CD4-positive, alpha-beta T cell treated with Interleukin-15 for 1 hour (primary cell): ENCODE measurements around the gene IZUMO4.

ENCODE experiments used
- DNase-seq: peaks from one replicate; pipeline ENCODE4 v3.0.0-alpha.2; 2020

The IZUMO4 gene

DNA sequence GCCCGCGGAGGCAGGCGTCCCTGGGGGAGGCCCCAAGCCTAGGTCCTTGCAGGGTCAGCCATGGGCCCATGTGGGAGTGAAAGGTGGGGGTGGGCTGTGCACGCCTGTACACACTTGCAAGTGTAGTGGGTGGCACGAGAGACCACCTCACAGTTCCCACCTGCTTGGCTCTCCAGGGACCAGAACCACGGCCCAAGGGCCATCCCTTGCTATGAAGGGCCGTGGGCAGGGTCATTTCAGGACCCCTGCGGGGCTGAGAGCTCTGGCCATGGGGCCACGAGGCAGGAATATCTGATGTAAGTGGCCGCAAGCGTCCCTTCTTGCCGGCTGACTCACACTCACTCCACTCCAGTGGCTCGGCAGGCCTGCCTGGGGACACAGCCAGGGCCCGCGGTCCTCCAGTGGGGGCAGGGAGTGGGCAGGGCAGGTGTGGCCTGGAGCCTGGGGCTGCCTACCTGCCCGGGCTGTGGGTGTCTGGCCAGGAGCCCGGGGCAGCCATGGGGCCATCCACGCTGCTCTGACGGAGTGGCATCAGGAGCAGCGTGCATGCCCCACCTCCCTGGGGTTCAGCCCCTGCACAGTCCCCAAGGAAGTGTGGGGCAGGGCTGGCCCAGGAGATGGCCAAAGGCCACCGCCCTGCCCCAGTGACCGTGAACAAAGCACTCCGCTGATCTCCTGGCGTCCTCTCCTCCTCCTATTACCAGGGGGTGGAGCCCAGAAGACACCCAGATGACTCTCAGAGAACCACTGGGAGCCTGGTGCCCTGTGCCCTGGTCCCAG lies 37.1 kb upstream of the IZUMO4 start:
- no peak for DNase-seq

DNA sequence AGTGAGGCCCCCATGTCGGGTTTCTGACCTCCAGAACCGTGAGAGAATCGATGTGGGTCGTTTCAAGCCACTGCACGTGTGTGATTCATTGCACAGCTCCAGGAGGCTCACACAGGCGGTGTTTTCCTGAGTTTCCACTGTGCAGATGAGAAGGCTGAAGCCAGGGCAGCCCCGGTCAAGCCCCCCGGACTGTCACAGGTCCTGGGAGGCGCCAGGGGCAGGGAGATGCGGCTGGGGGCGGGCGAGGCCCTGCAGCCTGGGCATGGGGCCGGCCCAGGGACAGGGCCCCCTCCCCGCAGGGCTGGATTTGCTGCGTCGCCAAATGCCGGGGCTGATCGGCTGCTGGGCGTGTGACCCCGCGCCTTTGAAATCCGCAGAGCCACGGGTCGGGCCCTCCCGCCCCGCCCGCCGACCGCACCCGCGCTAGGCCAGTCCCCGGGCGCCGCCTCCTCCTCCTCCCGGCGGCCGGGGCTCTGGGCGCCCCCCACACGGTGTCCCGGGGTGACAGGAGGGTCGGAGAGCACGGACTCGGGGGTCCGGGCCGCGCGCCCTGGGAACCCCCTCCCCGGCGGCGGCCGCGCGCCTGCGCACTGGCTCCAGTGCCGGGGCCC lies 35.7 kb upstream of the IZUMO4 start:
- DNase-seq = no peak

DNA sequence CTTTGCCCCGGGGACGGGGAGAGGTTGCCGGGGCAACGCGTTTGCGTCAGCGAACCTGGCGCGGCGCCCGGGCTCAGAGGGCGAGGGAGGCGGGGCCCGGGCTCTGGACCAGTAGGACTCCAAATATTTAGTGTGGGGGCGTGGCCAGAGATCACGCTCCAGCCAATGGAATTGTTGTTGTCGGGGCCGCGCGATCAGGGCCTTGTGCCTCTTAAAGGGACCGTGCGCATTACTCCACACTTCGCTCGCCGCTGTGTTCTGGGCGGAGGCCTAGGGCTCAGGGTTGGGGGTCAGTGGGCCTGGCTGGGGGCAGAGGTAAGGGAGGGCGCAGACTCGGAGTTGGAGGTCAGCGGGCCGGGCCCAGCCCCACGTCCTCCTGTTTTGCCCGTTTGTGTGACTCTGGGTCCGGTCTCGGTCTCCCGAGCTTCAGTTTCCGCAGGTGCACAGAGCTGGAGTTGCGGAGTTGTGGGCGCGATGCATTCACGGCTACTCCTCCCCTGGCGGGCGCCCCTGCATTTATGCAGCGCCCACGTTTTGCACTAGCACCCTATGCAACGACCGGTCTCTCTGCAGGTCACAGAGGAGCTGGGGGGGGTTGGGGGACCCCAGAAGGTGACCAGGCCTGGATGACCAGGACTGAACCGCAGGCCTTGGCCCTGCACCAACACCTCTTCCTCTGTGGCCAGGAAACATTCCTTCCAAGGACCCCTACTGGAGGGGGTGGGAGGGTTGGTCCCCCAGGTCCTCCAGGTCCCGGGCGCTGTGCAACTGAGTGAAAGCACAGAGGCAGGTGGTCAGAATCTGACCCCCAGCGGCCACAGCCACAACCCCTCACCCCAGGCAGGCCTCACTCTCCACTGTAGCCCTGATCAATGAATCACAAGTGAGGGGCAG lies 35.0 kb upstream of the IZUMO4 start:
- DNase-seq = peak; percentile 99

DNA sequence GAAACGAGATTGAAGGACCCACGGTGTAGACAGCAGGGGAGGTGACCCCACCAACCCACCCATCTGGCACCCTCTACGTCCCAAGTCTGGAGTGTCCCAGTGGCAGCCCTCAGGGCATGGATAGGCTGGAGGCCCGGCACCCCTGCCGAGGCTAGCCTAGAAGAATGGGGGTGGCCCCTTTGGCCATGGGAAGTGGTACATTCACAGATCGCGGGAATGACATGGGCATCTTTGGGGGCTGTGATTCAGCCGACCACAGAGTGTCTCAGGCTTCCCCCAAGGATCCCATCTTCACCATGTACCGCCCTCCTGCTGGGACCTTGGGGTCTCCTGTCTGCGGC lies 34.4 kb upstream of the IZUMO4 start:
- no peak for DNase-seq

DNA sequence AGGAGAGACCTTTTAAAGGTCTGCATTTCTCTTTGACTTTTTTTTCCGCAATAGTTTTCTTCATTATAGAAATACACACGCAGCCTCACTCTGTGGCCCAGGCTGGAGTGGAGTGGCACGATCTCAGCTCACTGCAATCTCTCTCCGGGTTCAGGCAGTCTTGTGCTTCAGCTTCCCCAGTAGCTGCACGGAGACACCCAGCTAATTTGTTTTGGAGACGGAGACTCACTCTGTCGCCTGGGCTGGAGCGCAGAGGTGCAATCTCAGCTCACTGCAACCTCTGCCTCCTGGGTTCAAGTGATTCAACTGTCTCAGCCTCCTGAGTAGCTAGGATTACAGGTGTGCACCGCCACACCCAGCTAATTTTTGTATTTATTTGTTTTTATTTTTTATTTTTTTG lies 33.9 kb upstream of the IZUMO4 start:
- DNase-seq = no peak

DNA sequence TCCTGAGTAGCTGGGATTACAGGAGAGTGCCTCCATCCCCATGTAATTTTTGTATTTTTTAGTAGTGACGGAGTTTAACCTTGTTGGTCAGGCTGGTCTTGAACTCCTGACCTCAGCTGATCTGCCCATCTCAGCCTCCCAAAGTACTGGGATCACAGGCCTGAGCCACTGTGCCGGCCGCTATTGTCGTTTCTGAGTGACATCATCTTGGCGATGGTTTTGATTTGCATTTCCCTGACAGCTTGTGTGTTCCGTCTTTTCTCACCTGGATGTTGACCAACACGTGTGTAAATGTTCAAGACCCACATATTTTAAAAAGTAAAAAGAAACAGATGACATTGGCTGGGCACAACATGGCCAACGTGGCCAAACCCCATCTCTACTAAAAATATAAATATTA lies 32.9 kb upstream of the IZUMO4 start:
- no peak for DNase-seq

DNA sequence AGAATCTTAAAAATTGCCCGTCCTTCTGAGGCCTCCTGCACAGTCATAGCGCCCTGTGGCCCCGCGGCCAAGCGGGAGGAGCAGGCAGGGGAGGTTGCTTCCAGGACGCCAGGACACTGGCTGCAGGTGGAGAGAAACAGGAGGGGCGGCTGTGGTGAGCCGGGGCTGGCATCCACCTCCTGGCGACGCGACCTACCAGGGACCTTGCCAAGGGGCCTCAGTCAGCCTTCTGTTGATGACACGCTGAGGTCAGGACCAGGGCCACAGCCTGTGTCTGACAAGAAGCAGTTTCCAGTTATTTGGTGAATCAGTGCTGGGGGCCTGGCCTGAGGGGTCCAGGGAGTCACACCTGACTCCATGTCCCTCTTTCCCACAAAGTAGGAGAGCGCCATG lies 32.3 kb upstream of the IZUMO4 start:
- no peak for DNase-seq

DNA sequence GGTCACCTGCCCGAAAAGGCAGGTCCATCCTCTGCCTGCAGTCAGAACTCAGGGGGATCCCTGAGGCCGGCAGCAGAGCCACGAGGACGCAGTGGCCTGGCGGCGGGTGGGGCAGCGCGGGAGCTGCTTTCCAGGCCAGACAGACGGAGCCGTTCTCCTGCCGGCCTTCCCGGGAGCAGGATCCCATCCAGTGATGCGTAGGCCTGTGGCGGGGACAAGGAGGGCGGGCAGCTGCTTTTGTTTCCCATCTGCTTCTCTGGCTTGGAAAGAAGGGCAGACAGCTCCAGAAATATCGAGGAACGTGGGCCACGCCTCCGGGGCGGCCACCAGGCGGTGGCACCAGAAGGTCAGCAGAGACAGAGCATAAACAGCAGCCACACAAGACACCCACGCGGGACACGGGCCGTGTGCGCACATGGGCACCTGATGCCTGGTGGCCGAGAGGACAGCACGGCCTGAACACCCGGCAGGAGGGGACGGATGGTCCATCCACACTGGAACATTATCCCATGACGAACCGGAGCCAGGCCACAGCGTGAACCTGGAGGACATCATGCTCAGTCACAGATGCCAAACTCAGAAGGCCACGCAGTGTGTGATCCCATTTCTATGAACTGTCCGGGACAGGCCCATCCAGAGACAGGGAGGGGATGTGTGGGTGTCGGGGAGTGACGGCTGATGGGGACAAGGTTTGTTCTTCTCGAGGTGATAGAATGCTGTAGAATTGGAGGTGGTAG lies 31.8 kb upstream of the IZUMO4 start:
- no peak for DNase-seq

DNA sequence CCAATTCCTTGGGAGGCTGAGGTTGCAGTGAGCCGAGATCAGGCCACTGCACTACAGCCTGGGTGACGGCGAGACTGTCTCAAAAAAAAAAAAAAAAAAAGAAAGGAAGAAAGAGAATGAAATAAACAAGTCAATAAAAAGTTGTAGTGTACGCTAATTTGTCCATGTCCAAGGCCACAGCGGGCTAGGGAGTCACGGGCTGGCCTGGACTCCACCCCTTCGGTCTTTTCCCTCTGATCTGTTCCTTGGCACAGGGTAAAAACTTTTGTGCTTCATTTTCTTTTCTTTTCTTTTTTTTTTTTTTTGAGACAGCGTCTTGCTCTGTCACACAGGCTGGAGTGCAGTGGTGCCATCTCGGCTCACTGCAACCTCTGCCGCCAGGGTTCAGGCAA lies 26.3 kb upstream of the IZUMO4 start:
- no peak for DNase-seq

DNA sequence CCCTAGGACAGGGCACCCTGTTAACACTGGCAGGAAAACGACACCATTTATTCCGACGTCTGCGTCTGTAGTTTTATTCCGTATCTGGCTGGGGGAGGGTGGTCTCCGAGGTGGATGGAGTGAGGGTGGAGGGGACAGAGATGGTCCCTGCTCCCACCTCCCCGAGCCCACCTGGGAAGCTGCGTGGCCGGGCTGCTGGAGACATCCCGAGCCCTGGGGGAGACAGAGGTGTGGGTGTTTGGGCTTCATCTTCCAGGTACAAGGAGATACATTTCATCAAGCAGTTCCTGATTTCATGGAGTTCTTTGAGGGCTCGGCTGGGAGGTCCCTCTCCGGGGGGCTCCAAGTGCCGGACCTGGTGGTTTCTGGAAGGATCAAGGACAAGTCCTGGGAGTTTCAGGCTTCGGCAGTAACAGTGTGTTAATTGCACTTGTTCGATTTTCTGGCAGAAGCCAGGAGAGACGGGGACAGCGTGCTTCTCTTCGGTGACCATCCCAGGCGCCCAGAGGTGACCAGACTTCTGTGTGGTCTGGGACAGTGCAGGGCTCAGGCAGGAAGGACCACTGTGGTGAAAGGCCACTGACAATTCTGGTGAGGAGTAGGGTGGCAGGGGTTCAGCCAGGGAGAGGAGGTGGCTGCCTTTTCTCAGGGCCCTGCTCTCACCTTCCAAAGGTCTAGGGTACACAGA lies 25.6 kb upstream of the IZUMO4 start:
- DNase-seq = no peak

DNA sequence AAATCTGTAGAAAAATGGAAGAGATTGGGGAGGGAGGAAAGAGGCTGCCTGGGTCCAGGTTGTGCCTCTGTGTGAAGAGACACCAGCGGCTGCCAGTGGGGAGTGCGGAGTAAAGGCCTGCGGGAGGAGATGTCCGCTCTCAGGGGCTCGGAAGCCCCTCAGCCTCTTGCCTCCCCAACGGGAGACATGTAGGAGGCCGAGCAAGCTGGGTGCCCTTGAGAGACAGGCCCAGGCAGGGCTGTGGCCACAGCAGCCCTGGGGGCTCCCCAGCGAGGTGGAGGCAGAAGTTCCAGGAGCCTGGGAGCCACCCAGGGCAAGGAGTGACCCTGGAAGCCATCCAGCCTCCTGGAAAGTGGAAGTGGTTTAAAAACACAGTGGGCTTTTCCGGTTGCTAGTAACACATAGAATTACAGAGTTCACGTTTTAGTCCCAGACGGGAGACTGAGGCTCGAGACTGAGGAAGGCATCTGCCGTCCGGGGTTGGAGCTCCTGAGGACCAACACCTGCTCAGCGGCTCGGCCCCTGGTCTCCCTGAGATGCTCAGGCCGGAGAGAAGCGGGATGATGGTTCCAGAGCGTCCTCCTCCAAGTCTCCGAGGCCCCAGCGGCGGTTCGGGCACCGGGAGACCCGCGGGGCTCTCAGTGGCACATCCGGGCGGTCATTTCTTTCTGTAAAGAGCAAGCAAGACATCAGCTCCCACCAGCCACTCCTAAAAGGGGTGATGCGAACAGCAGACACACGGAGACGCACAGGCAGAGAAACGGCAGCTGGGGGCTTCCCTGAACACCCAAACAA lies 23.8 kb upstream of the IZUMO4 start:
- DNase-seq = no peak

DNA sequence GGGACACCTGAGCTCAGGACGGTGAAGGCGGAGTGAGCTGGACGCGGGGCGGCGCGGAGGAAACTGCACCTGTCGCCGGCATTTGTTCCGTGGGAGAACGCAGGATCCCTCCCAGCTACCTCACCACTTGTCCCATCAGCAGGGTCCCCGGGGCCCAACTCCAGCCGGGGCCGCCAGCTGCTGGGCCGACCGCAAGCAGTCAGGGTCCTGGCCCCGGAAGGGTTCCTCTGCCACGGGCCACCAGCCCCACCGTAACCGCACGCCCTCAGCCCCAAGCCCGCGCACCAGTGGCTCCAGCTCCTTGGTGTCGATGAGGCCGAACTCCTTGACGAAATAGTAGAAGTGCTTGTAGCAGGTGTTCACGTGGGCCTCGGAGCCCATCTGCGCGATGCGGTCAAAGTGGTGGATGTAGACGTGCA lies 20.2 kb upstream of the IZUMO4 start:
- DNase-seq = no peak

DNA sequence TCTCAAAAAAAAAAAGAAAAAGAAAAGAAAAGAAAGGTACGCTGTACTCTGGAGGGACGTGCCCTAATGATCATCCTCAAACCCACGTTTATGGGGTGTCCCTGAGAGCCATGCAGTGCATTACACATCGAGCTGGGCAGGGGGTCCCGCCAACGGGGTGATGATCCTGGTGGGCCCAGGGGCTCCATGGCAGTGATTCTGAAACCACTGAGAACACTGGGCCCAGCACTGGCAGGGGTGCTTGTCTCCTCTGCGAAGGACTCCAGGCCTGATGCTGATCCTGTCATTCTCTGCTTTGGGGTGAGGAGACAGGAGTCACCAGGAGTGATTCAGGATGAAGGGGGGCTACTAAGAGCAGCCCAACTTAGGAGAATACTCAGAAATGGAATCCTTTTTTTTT lies 19.3 kb upstream of the IZUMO4 start:
- DNase-seq = no peak

DNA sequence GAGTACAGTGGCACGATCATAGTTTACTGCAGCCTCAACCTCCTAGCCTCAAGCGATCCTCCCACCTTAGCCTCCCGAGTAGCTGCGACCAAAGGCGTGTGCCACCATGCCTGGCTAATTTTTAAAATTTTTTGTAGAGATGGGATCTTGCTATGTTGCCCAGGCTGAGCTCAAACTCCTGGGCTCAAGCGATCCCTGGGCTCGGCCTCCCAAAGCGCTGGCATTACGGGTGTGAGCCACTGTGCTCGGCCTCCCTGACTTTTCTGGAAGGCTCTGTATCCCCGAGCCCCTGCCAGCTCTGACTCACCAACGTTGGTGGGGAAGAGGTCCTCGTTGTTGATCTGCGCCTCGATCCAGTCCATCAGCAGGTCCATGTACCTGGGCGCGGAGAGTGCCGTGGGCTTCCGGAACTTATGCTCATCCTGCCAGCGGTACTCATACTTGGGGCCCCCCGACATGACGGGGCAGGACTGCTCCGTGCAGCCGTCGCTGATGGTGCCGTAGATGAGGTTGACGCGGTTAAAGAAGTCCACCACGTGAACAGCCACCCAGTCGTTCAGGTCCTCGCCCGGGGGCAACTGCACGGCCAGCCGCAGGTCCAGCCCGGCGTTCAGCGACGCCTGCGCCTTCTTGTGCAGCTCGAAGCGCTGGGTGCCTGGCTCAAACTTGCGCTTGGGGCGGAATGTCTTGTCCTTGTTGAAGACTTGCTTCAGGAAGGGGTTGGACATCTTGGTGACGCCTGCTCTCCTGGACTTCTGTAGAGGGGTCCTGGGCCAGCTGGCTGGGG lies 18.7 kb upstream of the IZUMO4 start:
- no peak for DNase-seq

DNA sequence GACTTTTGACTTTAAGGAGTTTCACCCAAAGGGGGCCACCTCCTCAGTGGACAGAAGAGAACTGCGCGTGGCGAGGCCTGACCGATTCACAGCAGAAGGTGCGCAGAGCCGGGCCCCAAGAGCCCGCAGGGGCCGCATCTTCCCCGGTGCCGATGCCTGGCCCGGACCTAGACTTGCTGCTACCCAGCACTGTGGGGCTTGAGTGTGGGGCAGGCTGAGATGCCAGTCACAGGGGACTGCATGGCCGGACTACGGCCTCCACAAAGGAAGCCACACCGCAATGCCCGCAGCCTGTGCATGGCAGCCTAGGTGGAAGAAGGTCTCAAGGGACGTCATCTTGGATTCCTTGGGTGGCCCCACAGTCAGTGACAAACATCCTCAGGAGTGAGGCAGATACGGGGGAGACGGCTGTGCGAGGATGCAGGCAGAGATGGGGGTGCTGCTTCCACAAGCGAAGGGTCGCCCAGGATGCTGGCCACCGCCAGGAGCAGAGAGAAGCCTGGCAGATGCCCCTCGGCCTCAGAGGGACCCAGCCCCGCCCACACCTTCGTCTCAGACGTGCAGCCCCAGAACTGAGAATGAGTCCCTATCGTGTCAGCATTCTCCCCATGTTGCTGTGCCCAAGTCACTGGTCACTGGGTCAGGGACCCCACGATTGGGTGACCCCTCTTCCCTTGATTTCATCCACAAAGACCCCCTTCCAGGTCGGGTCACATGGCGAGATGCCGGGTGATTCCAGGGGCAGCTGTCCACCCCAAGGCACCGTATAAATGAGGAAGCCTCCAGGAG lies 17.4 kb upstream of the IZUMO4 start:
- DNase-seq = no peak

DNA sequence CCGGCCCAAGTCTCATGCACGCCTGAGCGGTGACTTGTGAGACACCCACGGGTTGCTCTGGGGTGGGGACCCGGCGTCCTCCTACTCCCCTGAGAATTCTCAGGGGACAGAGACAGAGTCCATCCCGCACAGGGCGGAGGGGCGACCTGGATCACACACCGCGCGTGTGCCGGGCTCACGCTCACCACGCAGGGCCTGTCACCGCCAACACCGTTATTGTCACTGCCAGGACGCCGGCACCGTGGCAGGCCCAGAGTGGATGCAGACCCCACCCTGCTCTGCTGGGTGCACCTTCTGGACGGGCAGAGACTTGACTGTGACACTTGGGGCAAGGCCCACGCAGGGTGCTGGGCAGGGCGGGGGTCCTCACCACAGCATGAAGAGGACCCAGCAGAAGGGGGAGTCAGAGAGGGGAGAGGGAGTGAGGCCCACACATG lies 16.8 kb upstream of the IZUMO4 start:
- no peak for DNase-seq

DNA sequence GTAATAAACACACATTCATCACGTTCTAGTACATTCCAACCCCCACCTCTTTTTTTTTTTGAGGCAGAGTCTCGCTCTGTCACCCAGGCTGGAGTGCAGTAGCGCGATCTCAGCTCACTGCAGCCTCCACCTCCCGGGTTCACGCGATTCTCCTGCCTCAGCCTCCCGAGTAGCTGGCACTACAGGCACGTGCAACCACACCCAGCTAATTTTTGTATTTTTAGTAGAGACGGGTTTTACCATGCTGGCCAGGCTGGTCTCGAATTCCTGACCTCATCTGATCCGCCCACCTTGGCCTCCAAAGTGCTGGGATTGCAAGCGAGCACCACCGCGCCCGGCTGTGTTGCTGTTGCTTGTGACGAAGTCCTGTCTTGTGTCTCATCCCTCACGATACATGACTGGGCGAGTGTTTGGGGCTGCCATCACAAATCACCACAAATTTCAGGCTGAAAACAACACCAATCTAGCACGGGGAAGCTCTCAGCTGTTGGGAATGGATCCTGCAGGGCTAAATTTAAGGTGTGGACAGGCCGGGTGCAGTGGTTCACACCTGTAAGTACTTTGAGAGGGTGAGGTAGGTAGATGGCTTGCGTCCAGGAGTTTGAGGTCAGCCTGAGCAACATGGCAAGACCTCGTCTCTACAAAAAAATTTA lies 16.3 kb upstream of the IZUMO4 start:
- no peak for DNase-seq

DNA sequence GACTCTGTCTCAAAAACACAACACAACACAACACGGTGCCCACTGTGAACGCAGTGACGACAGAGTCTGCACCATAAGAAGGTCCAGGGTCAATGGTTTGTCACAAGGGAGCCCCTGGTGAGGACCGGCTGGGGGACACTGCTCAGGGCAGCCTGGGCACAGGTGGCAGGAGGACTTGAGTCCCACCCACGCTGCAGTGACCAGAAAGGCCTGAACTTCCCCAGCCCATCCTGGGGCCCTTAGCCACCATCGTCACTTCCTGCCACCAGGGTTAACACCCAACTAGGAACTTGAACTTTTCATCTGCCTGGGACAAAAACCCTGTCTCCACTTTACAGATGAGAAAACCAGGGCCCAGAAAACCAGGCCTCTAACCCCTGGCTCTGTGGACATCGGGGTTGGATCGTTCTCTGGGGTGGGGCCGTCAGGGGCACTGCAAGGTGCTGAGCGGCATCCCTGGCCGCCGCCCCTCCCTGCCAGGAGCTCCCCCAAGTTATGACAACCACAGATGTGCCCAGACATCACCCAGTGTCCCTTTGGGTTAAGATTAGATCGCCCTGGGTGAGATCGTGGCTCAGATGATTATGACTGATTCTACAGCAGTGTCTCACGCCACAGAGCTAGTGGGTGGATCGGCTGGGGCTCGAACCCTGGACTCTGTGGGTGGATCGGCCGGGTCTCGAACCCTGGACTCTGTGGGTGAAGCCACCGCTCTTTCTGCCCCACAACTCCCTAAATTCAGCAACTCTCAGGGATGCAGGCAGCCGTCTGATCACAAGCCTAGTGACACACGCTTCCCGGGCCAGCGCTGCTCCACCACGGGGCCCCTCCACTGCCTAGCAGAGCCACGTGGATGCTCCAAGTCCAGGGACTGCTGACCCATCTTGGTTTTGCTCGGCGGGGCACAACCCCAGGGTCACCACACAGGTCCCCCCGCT lies 14.6 kb upstream of the IZUMO4 start:
- peak; percentile 79 for DNase-seq
